Measurements from ENCODE around the gene NPBWR2. TPM values are rescaled to one million over a fixed set of nuclear protein-coding genes. Genes with fewer than 3 reads are reported as not detected.

The NPBWR2 gene
- total and polyA plus RNA-seq, 7 donors = not detected

DNA sequence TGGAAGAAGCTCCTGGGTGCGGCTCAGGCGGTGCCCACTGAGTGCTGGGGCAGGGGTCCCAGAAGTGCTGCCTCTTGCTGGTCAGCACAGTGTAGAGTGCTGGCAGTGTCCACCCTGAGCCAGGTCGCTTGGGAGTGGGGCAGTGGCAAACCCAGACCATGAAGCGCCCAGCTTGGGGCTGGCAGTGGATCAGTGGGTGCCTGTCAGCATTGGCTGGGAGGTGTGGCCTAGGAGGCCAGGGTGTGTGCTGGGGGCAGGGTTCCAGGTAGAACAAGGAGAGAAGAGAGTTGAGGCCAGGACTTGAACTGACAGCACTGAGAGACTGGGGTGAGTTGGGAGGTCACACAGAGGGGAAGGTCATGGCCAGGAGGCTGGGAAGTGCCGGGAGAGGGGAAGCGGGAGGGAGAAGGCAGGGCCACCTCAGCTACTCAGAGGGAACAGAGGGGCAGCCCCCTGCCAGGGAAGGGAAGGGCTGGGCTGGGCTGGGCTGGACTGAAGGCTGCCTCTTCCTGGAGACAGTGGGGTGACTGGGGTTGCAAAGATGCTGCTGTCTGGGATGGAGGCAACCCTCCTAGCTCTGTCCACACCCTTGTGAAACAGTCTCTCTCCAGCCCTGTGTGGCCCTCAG, 40.2 kb downstream of the NPBWR2 start:
- Histone ChIP-seq H3K4me1 (peaks cover 9% of the 10 kb centered on the region), H3K4me3 (no peak overlapping the region), H3K36me3 (ENCODE audit: insufficient read depth in 1 of 2, low read depth in 1 of 2) (no peaks in the 10 kb centered on the region), H3K9me3 (no peaks in the 10 kb centered on the region), H3K27me3 (ENCODE audit: insufficient read depth in 3 of 3, low read length in 2 of 3) (no peaks in the 10 kb centered on the region), H3K27ac (no peak overlapping the region)
- no peak for DNase-seq
- no peak for ATAC-seq
- 70 to 90% (median 86%) methylated on average over 6 of the region's 6 CpGs for WGBS, 3 donors
- TF ChIP-seq CTCF (IDR thresholded peaks at IDR 0.05) = no peak
- intact Hi-C loops (cut with DNase I) = no loop called here

- H3K4me1 ChIP-seq = peaks cover 9% of the 10 kb centered on the region
- no peaks in the 10 kb centered on the region for H3K36me3 ChIP-seq (ENCODE audit: insufficient read depth in 1 of 2, low read depth in 1 of 2)
- H3K27ac ChIP-seq = no peak overlapping the region
- WGBS, 3 donors = 44 to 67% (median 54%) methylated on average over 5 of the region's 5 CpGs
- ATAC-seq (no peak), DNase-seq (no peak)
- intact Hi-C loops (cut with DNase I) = no loop called here
- no peaks in the 10 kb centered on the region for H3K9me3 ChIP-seq
- H3K27me3 ChIP-seq (ENCODE audit: insufficient read depth in 3 of 3, low read length in 2 of 3) = no peaks in the 10 kb centered on the region
- no peak for TF ChIP-seq CTCF (IDR thresholded peaks at IDR 0.05)
- no peak overlapping the region for H3K4me3 ChIP-seq
Measured at GRCh38 chr20:64065974-64066343, 41.4 kb downstream of the NPBWR2 start.

GRCh38 chr20:64065062-64065973, 42.0 kb downstream of the NPBWR2 start:
- no peak for DNase-seq
- 45 to 54% (median 51%) methylated on average over 27 of the region's 27 CpGs for WGBS, 3 donors
- Histone ChIP-seq H3K4me1 (peaks cover 9% of the 10 kb centered on the region), H3K27ac (no peak overlapping the region), H3K4me3 (no peak overlapping the region), H3K27me3 (ENCODE audit: insufficient read depth in 3 of 3, low read length in 2 of 3) (no peaks in the 10 kb centered on the region), H3K36me3 (ENCODE audit: insufficient read depth in 1 of 2, low read depth in 1 of 2) (no peaks in the 10 kb centered on the region), H3K9me3 (no peaks in the 10 kb centered on the region)
- no peak for TF ChIP-seq CTCF (IDR thresholded peaks at IDR 0.05)
- ATAC-seq = no peak
- intact Hi-C loops (cut with DNase I) = no loop called here

DNA sequence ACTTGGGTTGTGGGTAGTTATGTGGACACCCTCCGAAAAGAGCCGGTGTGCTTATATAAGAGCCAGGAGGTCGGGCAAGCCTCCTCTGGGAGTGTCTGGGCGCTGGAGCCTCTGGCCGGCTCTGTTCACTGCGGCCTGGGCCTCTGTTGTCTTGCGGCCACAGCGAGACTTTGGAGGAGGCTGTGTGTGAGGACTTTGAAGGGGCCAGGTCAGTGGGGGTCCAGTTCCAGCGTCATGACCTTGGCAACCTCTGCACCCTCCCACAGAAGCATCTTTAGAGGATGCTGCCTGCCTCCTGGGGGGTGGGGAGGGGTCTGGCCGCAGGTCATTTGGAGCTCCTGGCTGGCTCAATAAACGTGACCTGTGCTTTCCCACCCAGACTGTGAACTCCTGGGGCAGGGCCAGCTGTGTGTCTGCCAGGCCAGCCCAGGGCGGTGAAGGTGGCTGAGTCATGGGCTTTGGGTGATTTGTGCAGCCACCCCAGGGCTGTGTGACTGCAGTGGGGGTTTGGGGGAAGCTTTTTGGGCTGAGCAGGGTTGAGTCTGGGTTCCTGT, 43.1 kb downstream of the NPBWR2 start:
- Histone ChIP-seq H3K4me1 (peaks cover 9% of the 10 kb centered on the region), H3K27me3 (ENCODE audit: insufficient read depth in 3 of 3, low read length in 2 of 3) (no peaks in the 10 kb centered on the region), H3K9me3 (no peaks in the 10 kb centered on the region), H3K27ac (no peak overlapping the region), H3K36me3 (ENCODE audit: insufficient read depth in 1 of 2, low read depth in 1 of 2) (no peaks in the 10 kb centered on the region), H3K4me3 (peak overlapping the region; percentile 97)
- ATAC-seq (no peak), DNase-seq (no peak)
- WGBS, 3 donors = 20 to 37% (median 20%) methylated on average over 12 of the region's 12 CpGs
- intact Hi-C loops (cut with DNase I) = no loop called here
- no peak for TF ChIP-seq CTCF (IDR thresholded peaks at IDR 0.05)

Data from psoas muscle (tissue), 8 donors.